ENCODE measurements around the gene TUBB.

TUBB gene

GRCh38 chr6:30724906-30725667 is 4.9 kb downstream of the TUBB start (continued):
- TF ChIP-seq TSHZ2 (CRISPR knock-in tag; IDR thresholded peaks at IDR 0.05) (no peak), CREB5 (CRISPR knock-in tag; IDR thresholded peaks at IDR 0.05; ENCODE audit: low read depth) (no peak; the same call in 1 of the 2 replicates), TCF4 (CRISPR knock-in tag; IDR thresholded peaks at IDR 0.05; ENCODE audit: borderline replicate concordance) (no peak), ARNTL (CRISPR knock-in tag; IDR thresholded peaks at IDR 0.05; ENCODE audit: borderline replicate concordance, low read depth) (no peak), ESRRG (CRISPR knock-in tag; IDR thresholded peaks at IDR 0.05) (no peak; the same call in 1 of the 2 replicates)

- TF ChIP-seq ARNTL (CRISPR knock-in tag; IDR thresholded peaks at IDR 0.05; ENCODE audit: borderline replicate concordance, low read depth) (no peak), CSRNP3 (CRISPR knock-in tag; IDR thresholded peaks at IDR 0.05) (peak; percentile 81), TCF4 (CRISPR knock-in tag; IDR thresholded peaks at IDR 0.05; ENCODE audit: borderline replicate concordance) (no peak; the same call in 1 of the 2 replicates), GLIS3 (CRISPR knock-in tag; IDR thresholded peaks at IDR 0.05) (peak; percentile 85), PPARA (CRISPR knock-in tag; IDR thresholded peaks at IDR 0.05; ENCODE audit: borderline replicate concordance) (no peak), ZFP3 (CRISPR knock-in tag; IDR thresholded peaks at IDR 0.05) (no peak), TOX (CRISPR knock-in tag; IDR thresholded peaks at IDR 0.05; ENCODE audit: borderline replicate concordance) (no peak), ESRRG (CRISPR knock-in tag; IDR thresholded peaks at IDR 0.05) (peak; percentile 26; the same call in 1 of the 2 replicates), CSDC2 (CRISPR knock-in tag; IDR thresholded peaks at IDR 0.05) (0 out of 2 replicates have a peak, but pooled peaks have one; percentile 17), POU6F1 (CRISPR knock-in tag; IDR thresholded peaks at IDR 0.05; ENCODE audit: borderline replicate concordance, low read depth) (no peak), ZC3H10 (CRISPR knock-in tag; IDR thresholded peaks at IDR 0.05) (peak; percentile 54; the same call in 1 of the 2 replicates), CREB5 (CRISPR knock-in tag; IDR thresholded peaks at IDR 0.05; ENCODE audit: low read depth) (peak; percentile 76), BACH2 (CRISPR knock-in tag; IDR thresholded peaks at IDR 0.05; ENCODE audit: borderline replicate concordance) (no peak), ZFP30 (CRISPR knock-in tag; IDR thresholded peaks at IDR 0.05) (no peak), ISL1 (CRISPR knock-in tag; IDR thresholded peaks at IDR 0.05) (no peak), ZNF565 (CRISPR knock-in tag; conservative IDR thresholded peaks at IDR 0.05; ENCODE audit: low read depth) (no peak), RARB (CRISPR knock-in tag; IDR thresholded peaks at IDR 0.05) (no peak; the same call in 1 of the 2 replicates), OSR1 (CRISPR knock-in tag; IDR thresholded peaks at IDR 0.05) (no peak), SNAI2 (CRISPR knock-in tag; IDR thresholded peaks at IDR 0.05) (no peak), TSHZ2 (CRISPR knock-in tag; IDR thresholded peaks at IDR 0.05) (no peak), PATZ1 (CRISPR knock-in tag; IDR thresholded peaks at IDR 0.05; ENCODE audit: borderline replicate concordance) (peak; percentile 77; the same call in 1 of the 2 replicates), ZNF70 (CRISPR knock-in tag; IDR thresholded peaks at IDR 0.05) (0 out of 2 replicates have a peak, but pooled peaks have one; percentile 19), ZNF8 (CRISPR knock-in tag; IDR thresholded peaks at IDR 0.05) (peak; percentile 20; the same call in 1 of the 2 replicates)
- peak; percentile 19 for ATAC-seq
Measured at GRCh38 chr6:30725713-30726505, 5.8 kb downstream of the TUBB start.
